Smooth muscle cell (in vitro differentiated cells): Measurements from ENCODE around the gene RNF151. TPM values are rescaled to one million over a fixed set of nuclear protein-coding genes. Genes with fewer than 3 reads are reported as not detected.
"Not testable (repeated sequence)": the region's sequence is repeated elsewhere in the genome, so short reads cannot be mapped to it uniquely, and the experiment has no call there.

Experiments
- DNase-seq: peaks from one replicate; lab custom pipeline; 2025; ENCODE audit not compliant: unreplicated experiment; lab: John Stamatoyannopoulos, UW
- H2AFZ ChIP-seq: fragments of 200-600 bp; sonication (generic); 2 replicates; pipeline ENCODE4 v1.6.0; 2016; ENCODE audit warnings: antibody characterized with exemption, low read depth, mild to moderate bottlenecking
- H3F3A ChIP-seq: fragments of 200-600 bp; sonication (generic); 2 replicates; pipeline ENCODE4 v1.6.0; 2017; ENCODE audit warnings: antibody characterized with exemption, low read depth
- H3K27ac ChIP-seq: fragments of 200-600 bp; sonication (generic); 2 replicates; pipeline ENCODE4 v1.5.1; 2016; ENCODE audit warnings: low read depth, mild to moderate bottlenecking
- H3K27me3 ChIP-seq: fragments of 200-600 bp; sonication (generic); 2 replicates; pipeline ENCODE4 v1.6.1; 2016; ENCODE audit warnings: low read depth, mild to moderate bottlenecking
- H3K36me3 ChIP-seq: fragments of 200-600 bp; sonication (generic); 2 replicates; pipeline ENCODE4 v1.5.1; 2016; ENCODE audit warnings: low read depth
- H3K4me1 ChIP-seq: fragments of 200-600 bp; sonication (generic); 2 replicates; pipeline ENCODE4 v1.5.1; 2016; ENCODE audit warnings: low read depth
- H3K4me2 ChIP-seq: fragments of 200-600 bp; sonication (generic); 2 replicates; pipeline ENCODE4 v1.6.0; 2016; ENCODE audit warnings: mild to moderate bottlenecking
- H3K4me3 ChIP-seq: fragments of 200-600 bp; sonication (generic); 2 replicates; pipeline ENCODE4 v1.5.1; 2016; ENCODE audit warnings: mild to moderate bottlenecking
- H3K79me2 ChIP-seq: fragments of 200-600 bp; sonication (generic); 2 replicates; pipeline ENCODE4 v1.6.0; 2016; ENCODE audit warnings: low read depth, mild to moderate bottlenecking
- H3K9ac ChIP-seq: fragments of 200-600 bp; sonication (generic); 2 replicates; pipeline ENCODE4 v1.6.0; 2016; ENCODE audit warnings: low read depth
- H3K9me3 ChIP-seq: fragments of 200-600 bp; sonication (generic); replicated peaks from 2 replicates; pipeline ENCODE4 v1.5.1; 2016; ENCODE audit warnings: low read depth
- H4K20me1 ChIP-seq: fragments of 200-600 bp; sonication (generic); 2 replicates; pipeline ENCODE4 v1.6.0; 2016; ENCODE audit warnings: low read depth
- CTCF ChIP-seq: fragments of 200-600 bp; sonication (generic); IDR thresholded peaks from 2 replicates; pipeline ENCODE4 v1.5.1; 2017; ENCODE audit warnings: borderline replicate concordance, mild to moderate bottlenecking, antibody characterized with exemption; ENCODE audit not compliant: insufficient read depth, poor library complexity, severe bottlenecking
- WGBS: methylation state at CpG from one replicate; pipeline ENCODE4 v1.1.7; 2016; ENCODE audit warnings: low lambda C conversion rate; 5-methylcytosine and 5-hydroxymethylcytosine counted together
- polyA plus RNA-seq: library from polyadenylated mRNA; unstranded; fragments of >200 nt; fragmentation: Nextera tagmentation; extraction: Ambion mirVana; gene quantifications from 2 replicates; pipeline ENCODE4 v1.2.1, GENCODE V29; 2016
- total RNA-seq: library from RNA; depleted of rRNA; stranded (reverse); fragments of >200 nt; gene quantifications from 2 replicates; pipeline ENCODE4 v1.2.3, GENCODE V29; 2014

RNF151 gene
- total and polyA plus RNA-seq, 2 experiments from 2014 or later: not detected

DNA sequence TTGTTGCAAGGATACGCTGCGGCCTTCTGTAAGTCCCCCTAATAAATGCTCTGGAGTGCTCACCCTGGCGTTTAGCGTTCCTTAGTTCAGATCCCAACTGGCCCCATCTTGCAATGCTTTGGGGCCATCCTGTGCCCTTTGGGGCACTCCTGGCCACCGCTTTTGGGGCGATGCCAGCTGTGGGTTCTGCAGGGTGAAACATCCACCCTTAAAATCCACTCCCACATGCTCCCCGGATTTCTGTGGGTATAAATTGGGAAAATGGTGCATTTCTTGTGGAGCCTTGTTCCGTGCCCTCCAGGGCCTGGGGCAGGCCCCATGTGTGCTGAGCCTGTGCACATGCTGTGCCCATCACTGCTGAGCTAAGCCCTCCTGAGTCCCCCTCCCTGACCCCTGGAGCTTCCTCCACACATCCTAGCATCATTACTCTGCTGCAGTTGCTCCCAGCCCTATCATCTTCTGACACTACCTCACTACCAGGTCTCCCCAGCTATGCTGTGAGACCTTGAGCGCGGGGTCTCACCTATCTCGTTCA lies 29.6 kb upstream of the RNF151 start:
- H3K27ac ChIP-seq: no peak overlapping the region
- no peaks in the 10 kb centered on the region for H4K20me1 ChIP-seq
- no peak overlapping the region for H2AFZ ChIP-seq
- peaks cover under 1% of the 10 kb centered on the region for H3K4me1 ChIP-seq
- TF ChIP-seq CTCF: no peak
- no peak overlapping the region for H3K4me3 ChIP-seq
- no peaks in the 10 kb centered on the region for H3F3A ChIP-seq
- H3K4me2 ChIP-seq: no peak overlapping the region
- no peaks in the 10 kb centered on the region for H3K9me3 ChIP-seq
- 98% methylated on average over 11 of the region's 11 CpGs for WGBS
- H3K9ac ChIP-seq: no peak overlapping the region
- DNase-seq: no peak
- H3K36me3 ChIP-seq: no peaks in the 10 kb centered on the region
- no peaks in the 10 kb centered on the region for H3K79me2 ChIP-seq
- H3K27me3 ChIP-seq: no peaks in the 10 kb centered on the region

- 98% methylated on average over 10 of the region's 10 CpGs for WGBS
- no peaks in the 10 kb centered on the region for H3K27me3 ChIP-seq
- H3K9me3 ChIP-seq: no peaks in the 10 kb centered on the region
- no peaks in the 10 kb centered on the region for H3K36me3 ChIP-seq
- no peak for DNase-seq
- no peak overlapping the region for H3K9ac ChIP-seq
- H4K20me1 ChIP-seq: no peaks in the 10 kb centered on the region
- H3K4me1 ChIP-seq: peaks cover 7% of the 10 kb centered on the region
- no peak overlapping the region for H3K4me2 ChIP-seq
- H2AFZ ChIP-seq: no peak overlapping the region
- TF ChIP-seq CTCF: no peak
- no peak overlapping the region for H3K4me3 ChIP-seq
- H3K79me2 ChIP-seq: no peaks in the 10 kb centered on the region
- no peaks in the 10 kb centered on the region for H3F3A ChIP-seq
- H3K27ac ChIP-seq: no peak overlapping the region
Measured at GRCh38 chr16:1938316-1938715, 28.3 kb upstream of the RNF151 start.

- H3K9me3 ChIP-seq: no peaks in the 10 kb centered on the region
- no peak overlapping the region for H2AFZ ChIP-seq
- no peak overlapping the region for H3K4me2 ChIP-seq
- H3K27me3 ChIP-seq: no peaks in the 10 kb centered on the region
- peaks cover 7% of the 10 kb centered on the region for H3K4me1 ChIP-seq
- H3K36me3 ChIP-seq: no peaks in the 10 kb centered on the region
- no peaks in the 10 kb centered on the region for H3K79me2 ChIP-seq
- no peak overlapping the region for H3K9ac ChIP-seq
- WGBS: 96% methylated on average over 17 of the region's 17 CpGs
- H3F3A ChIP-seq: no peaks in the 10 kb centered on the region
- TF ChIP-seq CTCF: no peak
- no peaks in the 10 kb centered on the region for H4K20me1 ChIP-seq
- no peak overlapping the region for H3K27ac ChIP-seq
- no peak for DNase-seq
- no peak overlapping the region for H3K4me3 ChIP-seq
Measured at GRCh38 chr16:1938910-1939309, 27.7 kb upstream of the RNF151 start.

GRCh38 chr16:1939833-1940232 lies 26.8 kb upstream of the RNF151 start:
- not testable (repeated sequence) for H3K27me3 ChIP-seq, H2AFZ ChIP-seq, H4K20me1 ChIP-seq, H3K9ac ChIP-seq, DNase-seq, H3K4me3 ChIP-seq, H3K79me2 ChIP-seq, H3K36me3 ChIP-seq, H3K4me1 ChIP-seq, H3F3A ChIP-seq, H3K27ac ChIP-seq, H3K9me3 ChIP-seq, H3K4me2 ChIP-seq
- 97% methylated on average over 8 of the region's 8 CpGs for WGBS
